HepG2 (cell line): Measurements from ENCODE around the gene ZMIZ1. TPM values are rescaled to one million over a fixed set of nuclear protein-coding genes. Genes with fewer than 3 reads are reported as not detected.
A peak's percentile ranks its signal among the peaks of the same experiment; 100 is the strongest.

Experiments used
- ATAC-seq: fragments of 200-7000 bp; cut with Tn5 transposase; 3 replicates; pipeline ENCODE4 v1.9.1; 2020; ENCODE audit warnings: mild to moderate bottlenecking, moderate library complexity
- BruUV-seq: library from RNA; stranded (reverse); fragments of 400-500 nt; replicated peaks from 2 replicates; lab custom pipeline; 2021; lab: Mats Ljungman, UMichigan
- CTCF ChIA-PET: fragments of 300-600 bp; formaldehyde crosslinking; extraction: SDS; loops from one replicate; lab custom pipeline; 2021; ENCODE audit warnings: low total read pairs, inconsistent platforms, low intra/inter-chr PET ratio; lab: Yijun Ruan, JAX
- POLR2A ChIA-PET: fragments of 350-600 bp; sonication (Branson Sonifier 250); formaldehyde crosslinking; loops from one replicate; lab custom pipeline; 2020; ENCODE audit warnings: antibody characterized with exemption, inconsistent platforms; lab: Yijun Ruan, JAX
- DNase-seq: peaks from one replicate; pipeline ENCODE4 v3.0.0-alpha.2; 2015; ENCODE audit warnings: low spot score
- FAIRE-seq: peaks from 3 replicates; lab custom pipeline; 2011; peaks lifted over from hg19 to GRCh38; lab: Jason Lieb, UNC
- H2AFZ ChIP-seq: one replicate; pipeline ENCODE4 v1.6.1; 2011; ENCODE audit warnings: low read length, inconsistent platforms
- H3K27ac ChIP-seq: fragments of 300-600 bp; 3 replicates; pipeline ENCODE4 v1.8.0; 2011; ENCODE audit warnings: mixed run types, mild to moderate bottlenecking, mixed read lengths, low read length, inconsistent platforms; ENCODE audit not compliant: insufficient read depth; ENCODE audit errors: extremely low read length
- H3K27me3 ChIP-seq, 2 experiments: fragments of 200-600 bp in 1 of 2; 2 replicates in 1 of 2; 3 replicates in 1 of 2; pipeline versions ENCODE4 v1.6.0 to v1.8.0; 2011; ENCODE audit warnings: low read length in 2 of 2, mild to moderate bottlenecking in 2 of 2, moderate library complexity in 2 of 2, inconsistent platforms in 1 of 2; ENCODE audit not compliant: insufficient read depth in 2 of 2, control insufficient read depth in 1 of 2
- H3K36me3 ChIP-seq, 2 experiments: fragments of 200-600 bp in 1 of 2; replicated peaks in 1 of 2; 2 replicates in 1 of 2; 3 replicates in 1 of 2; pipeline versions ENCODE4 v1.5.1 to v1.8.0; 2011; ENCODE audit warnings: low read length in 2 of 2, inconsistent platforms in 1 of 2; ENCODE audit not compliant: insufficient read depth in 2 of 2, control insufficient read depth in 1 of 2
- H3K4me1 ChIP-seq: 2 replicates; pipeline ENCODE4 v1.5.1; 2012; ENCODE audit warnings: low read length, inconsistent platforms; ENCODE audit not compliant: insufficient read depth
- H3K4me2 ChIP-seq: 2 replicates; pipeline ENCODE4 v1.6.0; 2011; ENCODE audit warnings: low read depth, low read length, inconsistent platforms
- H3K4me3 ChIP-seq, 3 experiments: fragments of 200-600 bp in 1 of 3; sonication (generic), shearing (Covaris generic) in 1 of 3; replicated peaks in 1 of 3; 2 replicates each; pipeline ENCODE4 v1.5.1; 2011 to 2016; ENCODE audit warnings: low read length in 3 of 3, inconsistent platforms in 2 of 3, low read depth in 2 of 3, mild to moderate bottlenecking in 2 of 3, control low read depth in 1 of 3, mixed read lengths in 1 of 3; ENCODE audit not compliant: insufficient read depth in 1 of 3
- H3K79me2 ChIP-seq: one replicate; pipeline ENCODE4 v1.6.1; 2011; ENCODE audit warnings: low read length, inconsistent platforms; ENCODE audit not compliant: insufficient read depth
- H3K9ac ChIP-seq: 2 replicates; pipeline ENCODE4 v1.6.0; 2011; ENCODE audit warnings: mild to moderate bottlenecking, low read depth, low read length, inconsistent platforms; ENCODE audit not compliant: insufficient read depth
- H3K9me3 ChIP-seq: 2 replicates; pipeline ENCODE4 v1.5.1; 2012; ENCODE audit warnings: mild to moderate bottlenecking, low read length
- H4K20me1 ChIP-seq: 2 replicates; pipeline ENCODE4 v1.6.0; 2011; ENCODE audit warnings: inconsistent platforms, mild to moderate bottlenecking, low read length, moderate library complexity; ENCODE audit not compliant: insufficient read depth
- CEBPB ChIP-seq: IDR thresholded peaks from 2 replicates; pipeline ENCODE4 v1.6.1; 2011; ENCODE audit warnings: low read depth, low read length, improper control_type of control experiment, borderline replicate concordance
- CREB1 ChIP-seq, 2 experiments: fragments of 450-650 bp in 1 of 2; IDR thresholded peaks; 2 replicates each; pipeline ENCODE4 v1.6.1; 2016 to 2017; ENCODE audit warnings: control low read depth in 1 of 2, mild to moderate bottlenecking in 1 of 2, missing compliant biosample characterization in 1 of 2, missing genetic modification characterization in 1 of 2
- FOSL2 ChIP-seq: sonication (generic); formaldehyde crosslinking; IDR thresholded peaks from 2 replicates; pipeline ENCODE4 v1.4.0; 2020; ENCODE audit warnings: missing genetic modification reagents
- GTF2F1 ChIP-seq: fragments of 150-350 bp; IDR thresholded peaks from 2 replicates; pipeline ENCODE4 v1.6.1; 2014; ENCODE audit warnings: low read length
- MAFF ChIP-seq: IDR thresholded peaks from 2 replicates; pipeline ENCODE4 v1.6.1; 2011; ENCODE audit warnings: low read depth, low read length, improper control_type of control experiment
- NFE2L2 ChIP-seq: fragments of 150-350 bp; IDR thresholded peaks from 2 replicates; pipeline ENCODE4 v1.6.1; 2014; ENCODE audit warnings: low read length
- WGBS: methylation state at CpG from one replicate; pipeline ENCODE4 v1.1.6; 2017; ENCODE audit warnings: low lambda C conversion rate; 5-methylcytosine and 5-hydroxymethylcytosine counted together
- in situ Hi-C: cut with HindIII; loops from 2 replicates; pipeline ENCODE4 v1.10.0; 2017; ENCODE audit warnings: low pct_unique_long_range_greater_than_20kb; ENCODE audit not compliant: extremely low pct_ligation_motif_present
- intact Hi-C: fragments of 100-400 bp; cut with micrococcal nuclease; formaldehyde crosslinking; loops from one replicate; pipeline ENCODE4 v1.10.0; 2022; ENCODE audit not compliant: unreplicated experiment
- polyA plus RNA-seq, 8 experiments: library from polyadenylated mRNA; depleted of rRNA in 3 of 8; stranded (reverse) in 7 of 8; unstranded in 1 of 8; fragments of >200 nt; fragmentation: Illumina TruSeq in 4 of 8; extraction: Trizol in 4 of 8; gene quantifications; 2 replicates each; pipeline versions ENCODE4 v1.2.1 to v1.2.3, GENCODE V29; 2011 to 2016; ENCODE audit warnings: low read depth in 4 of 8, missing spikeins in 1 of 8, mixed read lengths in 1 of 8; ENCODE audit not compliant: insufficient read depth in 1 of 8
- total RNA-seq, 5 experiments: library from RNA; depleted of rRNA; stranded (reverse); fragments of >200 nt; fragmentation: Illumina TruSeq; extraction: Trizol; gene quantifications; 2 replicates each; pipeline ENCODE4 v1.2.3, GENCODE V29; 2016; ENCODE audit warnings: low read depth in 1 of 5
- TF ChIP-seq, protein P1 (sequence below): IDR thresholded peaks from 2 replicates; pipeline ENCODE4 v1.6.1; 2012; ENCODE audit warnings: inconsistent platforms
- TF ChIP-seq, protein P2 (sequence below): sonication (generic); formaldehyde crosslinking; conservative IDR thresholded peaks from 2 replicates; pipeline ENCODE4 v1.4.0; 2020; ENCODE audit warnings: mild to moderate bottlenecking, missing genetic modification reagents, moderate library complexity

ZMIZ1 gene
- total and polyA plus RNA-seq, 2 of the 13 experiments (the other 11 are each of a cell fraction or from before 2014, with no cell fraction given), result 5.3 to 10.2 TPM

DNA sequence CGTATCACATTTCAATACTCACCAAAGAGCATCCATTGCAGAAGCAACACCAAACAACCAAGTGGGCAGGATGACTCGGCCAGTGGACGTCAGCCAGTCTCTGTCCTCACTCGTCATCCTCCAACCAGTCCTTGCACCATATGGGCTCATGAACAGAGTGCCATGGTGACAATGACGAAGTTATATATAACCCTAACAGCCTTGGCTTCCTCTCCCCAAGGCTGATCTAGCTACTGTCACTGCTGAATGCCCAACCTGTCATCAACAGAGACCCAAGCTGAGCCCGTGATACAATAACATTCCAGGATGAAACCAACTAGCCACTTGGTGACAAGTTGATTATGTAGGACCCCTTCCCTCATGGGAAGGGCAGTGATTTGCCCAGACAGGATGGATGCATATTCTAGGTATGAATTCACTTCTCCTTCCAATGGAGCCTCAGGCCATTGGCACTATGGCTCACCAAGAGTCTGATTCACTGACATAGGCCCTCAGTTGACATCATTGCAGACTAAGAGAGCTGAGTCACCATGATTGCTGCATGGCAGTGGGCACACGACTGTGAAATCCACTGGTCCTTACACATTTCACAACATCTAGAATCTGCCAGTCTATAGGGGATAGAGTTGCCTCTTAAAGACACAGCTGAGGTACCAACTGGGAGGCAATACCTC is 252.2 kb downstream of the ZMIZ1 start:
- ATAC-seq (no peak), DNase-seq (no peak), FAIRE-seq (no peak)
- Histone ChIP-seq H3K36me3 (no peaks in the 10 kb centered on the region), H3K4me1 (peaks cover 26% of the 10 kb centered on the region), H3K4me2 (no peak overlapping the region), H3K9ac (no peak overlapping the region), H3K4me3 (no peak overlapping the region), H3K27ac (no peak overlapping the region), H3K27me3 (0 out of 5 replicates have a peak, but pooled peaks cover 0 to 3% of the 10 kb centered on the region in 2 experiments), H2AFZ (no peak overlapping the region), H4K20me1 (no peaks in the 10 kb centered on the region; the same call in 1 of the 2 replicates), H3K9me3 (no peaks in the 10 kb centered on the region), H3K79me2 (no peaks in the 10 kb centered on the region)
- CTCF ChIA-PET, result no interaction called here
- no TSS peak for BruUV-seq
- in situ Hi-C loops (no loop called here), intact Hi-C loops (no loop called here)
- POLR2A ChIA-PET, result no interaction called here
- WGBS, result 54% methylated on average over 7 of the region's 7 CpGs
- peak; percentile 75 for TF ChIP-seq NFE2L2
- TF ChIP-seq, protein P1, sequence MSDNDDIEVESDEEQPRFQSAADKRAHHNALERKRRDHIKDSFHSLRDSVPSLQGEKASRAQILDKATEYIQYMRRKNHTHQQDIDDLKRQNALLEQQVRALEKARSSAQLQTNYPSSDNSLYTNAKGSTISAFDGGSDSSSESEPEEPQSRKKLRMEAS, result no peak
- peak; percentile 46; the same call in 1 of the 2 replicates for TF ChIP-seq FOSL2 (CRISPR knock-in tag)
- peak; percentile 48; the same call in 1 of the 2 replicates for TF ChIP-seq CEBPB
- TF ChIP-seq, protein P2, sequence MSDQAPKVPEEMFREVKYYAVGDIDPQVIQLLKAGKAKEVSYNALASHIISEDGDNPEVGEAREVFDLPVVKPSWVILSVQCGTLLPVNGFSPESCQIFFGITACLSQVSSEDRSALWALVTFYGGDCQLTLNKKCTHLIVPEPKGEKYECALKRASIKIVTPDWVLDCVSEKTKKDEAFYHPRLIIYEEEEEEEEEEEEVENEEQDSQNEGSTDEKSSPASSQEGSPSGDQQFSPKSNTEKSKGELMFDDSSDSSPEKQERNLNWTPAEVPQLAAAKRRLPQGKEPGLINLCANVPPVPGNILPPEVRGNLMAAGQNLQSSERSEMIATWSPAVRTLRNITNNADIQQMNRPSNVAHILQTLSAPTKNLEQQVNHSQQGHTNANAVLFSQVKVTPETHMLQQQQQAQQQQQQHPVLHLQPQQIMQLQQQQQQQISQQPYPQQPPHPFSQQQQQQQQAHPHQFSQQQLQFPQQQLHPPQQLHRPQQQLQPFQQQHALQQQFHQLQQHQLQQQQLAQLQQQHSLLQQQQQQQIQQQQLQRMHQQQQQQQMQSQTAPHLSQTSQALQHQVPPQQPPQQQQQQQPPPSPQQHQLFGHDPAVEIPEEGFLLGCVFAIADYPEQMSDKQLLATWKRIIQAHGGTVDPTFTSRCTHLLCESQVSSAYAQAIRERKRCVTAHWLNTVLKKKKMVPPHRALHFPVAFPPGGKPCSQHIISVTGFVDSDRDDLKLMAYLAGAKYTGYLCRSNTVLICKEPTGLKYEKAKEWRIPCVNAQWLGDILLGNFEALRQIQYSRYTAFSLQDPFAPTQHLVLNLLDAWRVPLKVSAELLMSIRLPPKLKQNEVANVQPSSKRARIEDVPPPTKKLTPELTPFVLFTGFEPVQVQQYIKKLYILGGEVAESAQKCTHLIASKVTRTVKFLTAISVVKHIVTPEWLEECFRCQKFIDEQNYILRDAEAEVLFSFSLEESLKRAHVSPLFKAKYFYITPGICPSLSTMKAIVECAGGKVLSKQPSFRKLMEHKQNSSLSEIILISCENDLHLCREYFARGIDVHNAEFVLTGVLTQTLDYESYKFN, result no peak
- TF ChIP-seq GTF2F1, result no peak
- TF ChIP-seq CREB1 (IDR thresholded peaks at IDR 0.05), result 0 out of 2 replicates have a peak, but pooled peaks have one; percentile 16
- TF ChIP-seq CREB1 (CRISPR knock-in tag; IDR thresholded peaks at IDR 0.05), result no peak
- TF ChIP-seq MAFF, result peak; percentile 14; the same call in 1 of the 2 replicates
